K562 (cell line): ENCODE results near the gene MAU2. TPM values are rescaled to one million over a fixed set of nuclear protein-coding genes. Genes with fewer than 3 reads are reported as not detected.

Experiments
- ARID1B ChIP-seq: fragments of 450-650 bp; IDR thresholded peaks from 2 replicates; pipeline ENCODE4 v1.6.1; 2016; ENCODE audit warnings: antibody characterized with exemption, mild to moderate bottlenecking, inconsistent platforms
- ELF1 ChIP-seq: fragments of 200-800 bp; sonication (Bioruptor generic); IDR thresholded peaks from 2 replicates; pipeline ENCODE4 v1.6.1; 2016; ENCODE audit warnings: missing genetic modification characterization, missing compliant biosample characterization
- ETV5 ChIP-seq: sonication (generic); formaldehyde crosslinking; IDR thresholded peaks from 2 replicates; pipeline ENCODE4 v1.4.0; 2020; ENCODE audit warnings: low read depth, mild to moderate bottlenecking, missing genetic modification reagents
- HMBOX1 ChIP-seq: sonication (generic); IDR thresholded peaks from 2 replicates; pipeline ENCODE4 v1.6.1; 2016
- MYNN ChIP-seq, 2 experiments: sonication (generic); formaldehyde crosslinking in 1 of 2; IDR thresholded peaks; 2 replicates each; pipeline versions ENCODE4 v1.5.0 to v1.6.1; 2016 to 2020; ENCODE audit warnings: antibody characterized with exemption in 1 of 2, missing genetic modification reagents in 1 of 2
- PKNOX1 ChIP-seq: fragments of 450-650 bp; IDR thresholded peaks from 2 replicates; pipeline ENCODE4 v1.6.1; 2016
- PURB ChIP-seq: sonication (generic); formaldehyde crosslinking; IDR thresholded peaks from 2 replicates; pipeline ENCODE4 v1.9.0; 2021; ENCODE audit warnings: low read depth, mild to moderate bottlenecking, missing genetic modification reagents
- RCOR1 ChIP-seq, 2 experiments: IDR thresholded peaks; 2 replicates each; pipeline ENCODE4 v1.6.1; 2012; ENCODE audit warnings: low read depth in 2 of 2, low read length in 2 of 2, borderline replicate concordance in 1 of 2, improper control_type of control experiment in 1 of 2
- SIN3B ChIP-seq: fragments of 450-650 bp; IDR thresholded peaks from 2 replicates; pipeline ENCODE4 v1.6.1; 2017; ENCODE audit warnings: low read depth, mild to moderate bottlenecking, moderate library complexity
- ZBTB40 ChIP-seq, 2 experiments: fragments of 450-650 bp in 1 of 2; sonication (generic) in 1 of 2; formaldehyde crosslinking in 1 of 2; IDR thresholded peaks; 2 replicates each; pipeline versions ENCODE4 v1.7.1 to v1.9.0; 2016 to 2022; ENCODE audit warnings: inconsistent platforms in 1 of 2, mild to moderate bottlenecking in 1 of 2, missing genetic modification reagents in 1 of 2
- ZBTB5 ChIP-seq: fragments of 450-650 bp; IDR thresholded peaks from 2 replicates; pipeline ENCODE4 v1.6.1; 2017; ENCODE audit warnings: antibody characterized with exemption
- polyA plus RNA-seq, 8 experiments: library from polyadenylated mRNA; depleted of rRNA in 4 of 8; stranded (reverse) in 5 of 8; unstranded in 3 of 8; fragments of >200 nt; fragmentation: Nextera tagmentation in 2 of 8; fragmentation: Illumina TruSeq in 1 of 8; extraction: Ambion mirVana in 2 of 8; extraction: Trizol in 1 of 8; gene quantifications; 2 replicates each; pipeline versions ENCODE4 v1.2.1 to v1.2.3, GENCODE V29; 2011 to 2014; ENCODE audit warnings: inconsistent platforms in 1 of 8, missing spikeins in 1 of 8
- total RNA-seq, 7 experiments: library from RNA; depleted of rRNA in 6 of 7; stranded (reverse); fragments of >200 nt in 6 of 7; fragmentation: Illumina TruSeq in 2 of 7; extraction: Trizol in 2 of 7; gene quantifications; 2 replicates each; pipeline versions ENCODE4 v1.2.1 to v1.2.3, GENCODE V29; 2011 to 2021; ENCODE audit warnings: low replicate concordance in 1 of 7

Gene MAU2
- total and polyA plus RNA-seq, 9 of the 15 experiments (the other 6 are each of a cell fraction or from before 2014, with no cell fraction given), result 1.2 to 48.1 (median 19.4) TPM

GRCh38 chr19:19388568-19389555, 68.2 kb downstream of the MAU2 start (continued):
- TF ChIP-seq ZBTB40 (IDR thresholded peaks at IDR 0.05) (peak; percentile 94), ZBTB40 (CRISPR knock-in tag; IDR thresholded peaks at IDR 0.05) (no peak), ETV5 (peak; percentile 39; the same call in 1 of the 2 replicates), ARID1B (peak; percentile 44), MYNN (IDR thresholded peaks at IDR 0.05) (0 out of 2 replicates have a peak, but pooled peaks have one; percentile 24), MYNN (CRISPR knock-in tag; IDR thresholded peaks at IDR 0.05) (no peak), PKNOX1 (peak; percentile 41; the same call in 1 of the 2 replicates), SIN3B (peak; percentile 47; the same call in 1 of the 2 replicates), RCOR1 (IDR thresholded peaks at IDR 0.05; ENCODE audit: borderline replicate concordance in 1 of 2, low read depth in 2 of 2, low read length in 2 of 2) (peak in 1 of 2 experiments; percentile 45; a peak in 1 of 4 replicates), PURB (CRISPR knock-in tag) (no peak), ZBTB5 (0 out of 2 replicates have a peak, but pooled peaks have one; percentile 38), ELF1 (tag) (peak; percentile 64; the same call in 1 of the 2 replicates), HMBOX1 (peak; percentile 52; the same call in 1 of the 2 replicates)
